GM23338 (cell line): Measurements from ENCODE around the gene SYNPO2.

Experiments
- CTCF ChIP-seq, 2 experiments: fragments of 200-600 bp in 1 of 2; sonication (generic) in 1 of 2; conservative IDR thresholded peaks; 2 replicates each; pipeline versions ENCODE4 v1.5.1 to v1.6.1; 2016 to 2017; ENCODE audit warnings: antibody characterized with exemption in 2 of 2, low read depth in 2 of 2, mild to moderate bottlenecking in 2 of 2, moderate library complexity in 1 of 2
- EZH2 ChIP-seq: fragments of 200-600 bp; sonication (generic); IDR thresholded peaks from one replicate; pipeline ENCODE4 v1.8.0; 2017; ENCODE audit warnings: antibody characterized with exemption, mild to moderate bottlenecking, low read depth; ENCODE audit not compliant: unreplicated experiment

GRCh38 chr4:118994030-118994429 is 105.4 kb downstream of the SYNPO2 start:
- TF ChIP-seq CTCF (conservative IDR thresholded peaks at IDR 0.05; ENCODE audit: low read depth in 2 of 2) (no peak), EZH2 (no peak)
